A673 (cell line): ENCODE measurements around the gene CCDC85C. TPM values are rescaled to one million over a fixed set of nuclear protein-coding genes. Genes with fewer than 3 reads are reported as not detected.

Experiments used
- BruUV-seq: library from RNA; stranded (reverse); fragments of 400-500 nt; replicated peaks from 2 replicates; lab custom pipeline; 2021; lab: Mats Ljungman, UMichigan
- CTCF ChIA-PET: fragments of 300-600 bp; sonication (Branson Sonifier 250); formaldehyde crosslinking; loops from one replicate; lab custom pipeline; 2022; ENCODE audit warnings: antibody characterized with exemption; lab: Charles Lee
- POLR2A ChIA-PET: fragments of 300-600 bp; sonication (Branson Sonifier 250); formaldehyde crosslinking; loops from one replicate; lab custom pipeline; 2022; ENCODE audit warnings: antibody characterized with exemption; ENCODE audit not compliant: low non-redundant PET; lab: Charles Lee
- DNase-seq: peaks from one replicate; pipeline ENCODE4 v3.0.0-alpha.2; 2015; ENCODE audit warnings: low spot score
- H3K27ac ChIP-seq: fragments of 200-600 bp; sonication (generic); 2 replicates; pipeline ENCODE4 v1.5.1; 2016; ENCODE audit warnings: mixed run types, low read depth, mild to moderate bottlenecking, mixed read lengths, antibody characterized with exemption, low read length; ENCODE audit not compliant: poor library complexity, severe bottlenecking
- H3K27me3 ChIP-seq: fragments of 200-600 bp; sonication (generic); replicated peaks from 2 replicates; pipeline ENCODE4 v1.6.1; 2017; ENCODE audit warnings: mixed run types, low read depth, mild to moderate bottlenecking, mixed read lengths, antibody characterized with exemption, low read length; ENCODE audit not compliant: insufficient read depth, poor library complexity
- H3K36me3 ChIP-seq: fragments of 200-600 bp; sonication (generic); 2 replicates; pipeline ENCODE4 v1.6.1; 2016; ENCODE audit warnings: mixed run types, mild to moderate bottlenecking, mixed read lengths, antibody characterized with exemption, low read length; ENCODE audit not compliant: insufficient read depth, poor library complexity, severe bottlenecking
- H3K4me1 ChIP-seq: fragments of 200-600 bp; sonication (generic); 2 replicates; pipeline ENCODE4 v1.6.1; 2017; ENCODE audit warnings: mixed run types, mild to moderate bottlenecking, mixed read lengths, antibody characterized with exemption, low read length; ENCODE audit not compliant: insufficient read depth, poor library complexity, severe bottlenecking
- H3K4me3 ChIP-seq: fragments of 200-600 bp; sonication (generic); 2 replicates; pipeline ENCODE4 v1.5.1; 2016; ENCODE audit warnings: low read depth, mixed run types, mild to moderate bottlenecking, mixed read lengths, low read length; ENCODE audit not compliant: poor library complexity, severe bottlenecking
- H3K9me3 ChIP-seq: fragments of 200-600 bp; sonication (generic); 2 replicates; pipeline ENCODE4 v1.6.1; 2016; ENCODE audit warnings: mixed run types, low read depth, mild to moderate bottlenecking, mixed read lengths, antibody characterized with exemption, low read length; ENCODE audit not compliant: poor library complexity, severe bottlenecking
- EZH2 ChIP-seq: fragments of 200-600 bp; sonication (generic); IDR thresholded peaks from 2 replicates; pipeline ENCODE4 v1.6.1; 2017; ENCODE audit warnings: borderline replicate concordance, low read depth, mild to moderate bottlenecking, mixed read lengths, antibody characterized with exemption, low read length; ENCODE audit not compliant: poor library complexity, severe bottlenecking
- intact Hi-C: fragments of 100-400 bp; cut with micrococcal nuclease; formaldehyde crosslinking; loops from one replicate; pipeline ENCODE4 v1.10.0; 2022; ENCODE audit not compliant: unreplicated experiment
- total RNA-seq: library from RNA; stranded (reverse); gene quantifications from 2 replicates; pipeline ENCODE4 v1.2.3, GENCODE V29; 2021
- TF ChIP-seq, protein P1 (sequence below): fragments of 300-800, 200-600 bp; sonication (generic); conservative IDR thresholded peaks from 2 replicates; pipeline ENCODE4 v1.5.1; 2017; ENCODE audit warnings: low read depth, mild to moderate bottlenecking, antibody characterized with exemption, low read length, moderate library complexity, mixed read lengths

The CCDC85C gene
- total RNA-seq, 1 experiment from 2014 or later = 24.6 TPM

DNA sequence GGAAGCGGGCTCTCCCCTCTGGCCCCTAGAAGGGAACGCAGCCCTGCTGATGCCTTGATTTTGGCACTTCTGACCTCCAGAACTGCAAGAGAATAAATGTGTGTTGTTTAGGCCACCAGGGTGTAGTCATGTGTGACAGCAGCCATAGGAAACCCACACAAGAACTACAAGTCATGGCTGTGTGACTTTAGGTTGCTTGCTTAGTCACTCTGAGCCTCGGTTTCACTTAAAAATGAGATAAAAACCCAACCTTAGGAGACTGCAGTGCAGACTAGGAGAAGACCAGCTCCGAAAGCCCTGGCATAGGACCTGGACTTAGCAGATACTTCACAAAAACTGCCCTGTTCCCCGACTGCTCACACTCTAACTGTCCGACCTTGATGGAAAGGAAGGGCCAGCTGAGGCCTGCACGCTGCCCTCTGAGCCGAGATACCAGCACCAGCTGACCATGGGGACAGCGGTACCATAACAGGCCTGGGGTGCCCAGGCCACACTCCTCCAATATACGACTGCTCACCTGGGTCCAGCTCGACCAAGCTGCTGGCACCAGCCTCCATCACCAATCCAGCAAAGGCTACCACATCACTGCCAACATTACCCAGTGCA lies 53.5 kb downstream of the CCDC85C start:
- TF ChIP-seq EZH2 = no peak
- TF ChIP-seq, protein P1, sequence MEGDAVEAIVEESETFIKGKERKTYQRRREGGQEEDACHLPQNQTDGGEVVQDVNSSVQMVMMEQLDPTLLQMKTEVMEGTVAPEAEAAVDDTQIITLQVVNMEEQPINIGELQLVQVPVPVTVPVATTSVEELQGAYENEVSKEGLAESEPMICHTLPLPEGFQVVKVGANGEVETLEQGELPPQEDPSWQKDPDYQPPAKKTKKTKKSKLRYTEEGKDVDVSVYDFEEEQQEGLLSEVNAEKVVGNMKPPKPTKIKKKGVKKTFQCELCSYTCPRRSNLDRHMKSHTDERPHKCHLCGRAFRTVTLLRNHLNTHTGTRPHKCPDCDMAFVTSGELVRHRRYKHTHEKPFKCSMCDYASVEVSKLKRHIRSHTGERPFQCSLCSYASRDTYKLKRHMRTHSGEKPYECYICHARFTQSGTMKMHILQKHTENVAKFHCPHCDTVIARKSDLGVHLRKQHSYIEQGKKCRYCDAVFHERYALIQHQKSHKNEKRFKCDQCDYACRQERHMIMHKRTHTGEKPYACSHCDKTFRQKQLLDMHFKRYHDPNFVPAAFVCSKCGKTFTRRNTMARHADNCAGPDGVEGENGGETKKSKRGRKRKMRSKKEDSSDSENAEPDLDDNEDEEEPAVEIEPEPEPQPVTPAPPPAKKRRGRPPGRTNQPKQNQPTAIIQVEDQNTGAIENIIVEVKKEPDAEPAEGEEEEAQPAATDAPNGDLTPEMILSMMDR = no peak
- Histone ChIP-seq H3K4me3 (no peak overlapping the region), H3K27ac (no peak overlapping the region), H3K9me3 (no peaks in the 10 kb centered on the region), H3K36me3 (no peaks in the 10 kb centered on the region), H3K27me3 (no peaks in the 10 kb centered on the region), H3K4me1 (peaks cover 18% of the 10 kb centered on the region)
- CTCF ChIA-PET = no interaction called here
- intact Hi-C loops = no loop called here
- POLR2A ChIA-PET = no interaction called here
- DNase-seq = no peak
- no TSS peak for BruUV-seq

DNA sequence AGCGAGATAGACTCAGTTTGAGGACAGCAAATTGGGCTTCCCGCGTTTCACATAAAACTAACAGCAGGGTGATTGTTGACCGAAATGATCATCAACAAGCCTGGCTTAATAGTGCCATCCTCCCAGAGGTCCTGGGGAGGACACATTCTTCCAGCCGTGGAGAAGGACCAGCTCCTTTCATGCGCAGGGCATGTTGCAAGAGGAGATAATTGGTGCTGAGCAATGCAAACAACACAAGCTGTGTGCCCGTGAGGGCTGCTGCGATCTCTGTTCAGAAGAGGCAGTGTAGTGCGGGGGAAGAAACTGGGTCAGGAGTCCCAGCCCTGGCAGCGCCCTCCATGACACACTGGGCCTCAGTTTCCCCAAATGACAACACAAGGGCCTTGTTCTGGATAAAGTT lies 54.3 kb downstream of the CCDC85C start:
- H3K9me3 ChIP-seq = no peaks in the 10 kb centered on the region
- H3K27ac ChIP-seq = no peak overlapping the region
- TF ChIP-seq, protein P1 = no peak
- TF ChIP-seq EZH2 = no peak
- BruUV-seq = no TSS peak
- no peaks in the 10 kb centered on the region for H3K27me3 ChIP-seq
- DNase-seq = no peak
- intact Hi-C loops = no loop called here
- peaks cover 18% of the 10 kb centered on the region for H3K4me1 ChIP-seq
- ChIA-PET CTCF (no interaction called here), POLR2A (no interaction called here)
- no peaks in the 10 kb centered on the region for H3K36me3 ChIP-seq
- H3K4me3 ChIP-seq = no peak overlapping the region

DNA sequence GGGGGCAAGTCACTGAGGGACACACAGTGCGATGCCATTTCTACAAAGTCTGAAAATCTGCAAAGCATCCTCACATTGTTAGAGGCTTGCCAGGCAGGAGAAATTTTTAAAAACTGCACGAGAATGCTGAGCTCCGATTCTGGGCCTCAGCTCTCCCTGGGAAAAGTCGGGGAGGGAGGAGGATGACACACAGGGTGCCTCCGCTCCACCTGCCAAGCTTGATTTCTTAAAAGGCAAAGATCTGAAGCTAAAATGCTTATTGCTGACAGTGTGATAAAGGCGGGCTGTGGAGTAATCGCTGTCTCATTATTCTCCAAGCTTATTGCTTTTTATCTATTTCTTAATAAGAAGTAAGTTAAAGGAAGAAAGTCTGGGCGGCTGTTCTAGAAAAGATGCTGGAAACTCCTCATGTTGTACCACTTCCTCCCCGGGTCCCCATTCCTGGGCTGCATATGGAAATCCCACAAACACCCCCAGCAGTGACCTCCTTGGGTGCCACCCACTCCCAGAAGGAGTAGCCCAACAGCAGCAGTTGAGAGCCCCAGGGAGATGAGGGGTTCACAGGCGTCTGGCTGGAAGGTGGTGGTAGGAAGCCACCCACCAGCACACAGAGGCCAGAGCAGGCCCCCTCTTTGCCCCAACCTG lies 55.0 kb downstream of the CCDC85C start:
- H3K4me1 ChIP-seq = peaks cover 18% of the 10 kb centered on the region
- H3K27ac ChIP-seq = no peak overlapping the region
- TF ChIP-seq, protein P1 = no peak
- TF ChIP-seq EZH2 = no peak
- H3K9me3 ChIP-seq = no peaks in the 10 kb centered on the region
- DNase-seq = no peak
- POLR2A ChIA-PET = no interaction called here
- no peaks in the 10 kb centered on the region for H3K36me3 ChIP-seq
- BruUV-seq = no TSS peak
- no peaks in the 10 kb centered on the region for H3K27me3 ChIP-seq
- no peak overlapping the region for H3K4me3 ChIP-seq
- intact Hi-C loops = no loop called here
- CTCF ChIA-PET = no interaction called here
